Osteocyte (in vitro differentiated cells): ENCODE data around the gene ZC3H7B. TPM values are rescaled to one million over a fixed set of nuclear protein-coding genes. Genes with fewer than 3 reads are reported as not detected.

Source experiments
- DNase-seq: peaks from one replicate; pipeline ENCODE4 v3.0.0; 2021; ENCODE audit warnings: mixed read lengths; ENCODE audit not compliant: unreplicated experiment; ENCODE audit errors: extremely low spot score
- H3K27ac Mint-ChIP-seq: one replicate; pipeline ENCODE4 v1.8.0; 2021; ENCODE audit warnings: mild to moderate bottlenecking, mixed read lengths; ENCODE audit not compliant: unreplicated experiment
- H3K27me3 Mint-ChIP-seq: one replicate; pipeline ENCODE4 v1.8.0; 2021; ENCODE audit warnings: mixed read lengths; ENCODE audit not compliant: unreplicated experiment
- H3K36me3 Mint-ChIP-seq: one replicate; pipeline ENCODE4 v1.8.0; 2021; ENCODE audit warnings: mixed read lengths; ENCODE audit not compliant: unreplicated experiment
- H3K4me1 Mint-ChIP-seq: one replicate; pipeline ENCODE4 v1.8.0; 2021; ENCODE audit warnings: mixed read lengths; ENCODE audit not compliant: unreplicated experiment
- H3K4me3 Mint-ChIP-seq: one replicate; pipeline ENCODE4 v1.8.0; 2021; ENCODE audit warnings: mild to moderate bottlenecking, moderate library complexity, mixed read lengths; ENCODE audit not compliant: unreplicated experiment
- H3K9me3 Mint-ChIP-seq: one replicate; pipeline ENCODE4 v1.8.0; 2021; ENCODE audit warnings: mixed read lengths; ENCODE audit not compliant: unreplicated experiment
- CTCF ChIP-seq: fragments of 200-600 bp; sonication (generic); IDR thresholded peaks from 2 replicates; pipeline ENCODE4 v1.5.0; 2021; ENCODE audit warnings: antibody characterized with exemption, mild to moderate bottlenecking, moderate library complexity
- total RNA-seq: library from RNA; stranded (reverse); gene quantifications from 2 replicates; pipeline ENCODE4 v1.2.1, GENCODE V29; 2021

ZC3H7B gene
- total RNA-seq, 1 donor from 2014 or later, result 82.8 TPM

- no peaks in the 10 kb centered on the region for H3K9me3 Mint-ChIP-seq
Observed at GRCh38 chr22:41369837-41370236, 68.5 kb downstream of the ZC3H7B start.

GRCh38 chr22:41377846-41378245 is 76.5 kb downstream of the ZC3H7B start:
- Mint-ChIP-seq H3K4me1 (peaks cover 18% of the 10 kb centered on the region), H3K27me3 (peaks cover 7% of the 10 kb centered on the region), H3K27ac (no peak overlapping the region), H3K36me3 (no peaks in the 10 kb centered on the region), H3K4me3 (no peak overlapping the region), H3K9me3 (no peaks in the 10 kb centered on the region)
- no peak for DNase-seq
- TF ChIP-seq CTCF, result no peak

More at GRCh38 chr22:41369837-41370236, 68.5 kb downstream of the ZC3H7B start:
- Mint-ChIP-seq H3K36me3 (no peaks in the 10 kb centered on the region), H3K27ac (no peak overlapping the region), H3K4me3 (no peak overlapping the region), H3K27me3 (peaks cover 4% of the 10 kb centered on the region), H3K4me1 (peaks cover 17% of the 10 kb centered on the region)
- TF ChIP-seq CTCF, result no peak
- no peak for DNase-seq

GRCh38 chr22:41380993-41381328 is 79.6 kb downstream of the ZC3H7B start:
- peaks cover 15% of the 10 kb centered on the region for H3K4me1 Mint-ChIP-seq
- no peak for DNase-seq
- no peak for TF ChIP-seq CTCF

GRCh38 chr22:41381329-41382097 is 80.2 kb downstream of the ZC3H7B start, which contains the start of gene TEF:
Gene TEF (plus strand): TSS chr22:41381942. CDS start chr22:41382045, 103 bp downstream.
- Mint-ChIP-seq H3K4me1 (peaks cover 15% of the 10 kb centered on the region), H3K4me3 (peak within 1 kb of the TSS; percentile 91), H3K36me3 (no peaks in the 10 kb centered on the region), H3K9me3 (no peaks in the 10 kb centered on the region), H3K27me3 (peaks cover 7% of the 10 kb centered on the region), H3K27ac (peak within 1 kb of the TSS; percentile 98)
- no peak for TF ChIP-seq CTCF
- peak; percentile 100 for DNase-seq

More at GRCh38 chr22:41380993-41381328, 79.6 kb downstream of the ZC3H7B start:
- H3K4me3 Mint-ChIP-seq, result peak overlapping the region; percentile 91
- peak overlapping the region; percentile 98 for H3K27ac Mint-ChIP-seq
- H3K27me3 Mint-ChIP-seq, result peaks cover 7% of the 10 kb centered on the region
- no peaks in the 10 kb centered on the region for H3K36me3 Mint-ChIP-seq
- no peaks in the 10 kb centered on the region for H3K9me3 Mint-ChIP-seq

GRCh38 chr22:41382098-41382578 is 80.8 kb downstream of the ZC3H7B start:
- TF ChIP-seq CTCF, result no peak
- H3K36me3 Mint-ChIP-seq, result peaks cover under 1% of the 10 kb centered on the region
- peaks cover 7% of the 10 kb centered on the region for H3K27me3 Mint-ChIP-seq
- peak overlapping the region; percentile 91 for H3K4me3 Mint-ChIP-seq
- H3K9me3 Mint-ChIP-seq, result no peaks in the 10 kb centered on the region
- no peak for DNase-seq
- H3K27ac Mint-ChIP-seq, result no peak overlapping the region
- H3K4me1 Mint-ChIP-seq, result peaks cover 15% of the 10 kb centered on the region
